ENCODE data around the gene SUCO.
A peak's percentile ranks its signal among the peaks of the same experiment; 100 is the strongest.
"Not testable (repeated sequence)": the region's sequence is repeated elsewhere in the genome, so short reads cannot be mapped to it uniquely, and the experiment has no call there.

The SUCO gene

GRCh38 chr1:172612478-172612877, 79.5 kb downstream of the SUCO start:
- DNase-seq: no peak

DNA sequence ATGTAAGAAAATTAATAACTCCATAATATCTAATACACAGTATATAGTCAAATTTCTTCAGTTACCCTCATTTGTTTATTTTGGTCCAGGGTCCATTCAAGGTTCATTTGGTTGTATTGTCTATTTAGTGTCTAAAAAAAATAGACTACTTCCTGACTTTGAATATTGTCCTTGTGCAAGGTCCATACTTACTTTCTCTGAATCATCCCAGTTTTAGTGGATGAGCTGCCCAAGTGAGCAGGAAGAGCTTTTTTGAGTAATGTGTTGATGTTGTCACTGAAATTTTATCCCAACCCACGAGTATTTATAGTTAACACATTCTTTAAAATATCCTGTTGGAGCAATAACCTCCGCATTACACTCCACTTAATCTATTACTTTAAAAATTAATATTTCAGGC, 80.3 kb downstream of the SUCO start:
- DNase-seq: no peak

DNA sequence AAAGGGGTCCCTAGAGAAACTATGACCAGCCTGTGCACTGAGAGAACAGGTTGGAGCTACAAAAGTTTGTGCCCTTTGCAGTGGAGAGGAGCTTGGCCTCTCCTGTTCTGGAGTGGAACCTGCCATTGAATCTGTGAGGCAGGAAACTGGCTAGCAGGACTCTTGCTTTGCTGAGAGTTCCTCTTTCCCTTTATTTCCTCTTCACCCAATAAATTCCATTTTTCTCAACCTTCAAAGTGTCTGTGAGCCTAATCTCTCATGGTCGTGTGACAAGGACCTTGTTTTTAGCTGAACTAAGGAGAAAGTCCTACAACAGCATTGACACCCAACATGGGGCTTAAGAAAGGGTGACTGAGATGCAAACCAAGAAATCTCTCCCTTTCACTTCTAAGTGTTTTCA, 83.2 kb downstream of the SUCO start:
- DNase-seq: no peak

GRCh38 chr1:172616636-172617035, 83.7 kb downstream of the SUCO start:
- no peak for DNase-seq

- DNase-seq: not testable (repeated sequence)
Observed at GRCh38 chr1:172620603-172621002, 87.7 kb downstream of the SUCO start.

DNA sequence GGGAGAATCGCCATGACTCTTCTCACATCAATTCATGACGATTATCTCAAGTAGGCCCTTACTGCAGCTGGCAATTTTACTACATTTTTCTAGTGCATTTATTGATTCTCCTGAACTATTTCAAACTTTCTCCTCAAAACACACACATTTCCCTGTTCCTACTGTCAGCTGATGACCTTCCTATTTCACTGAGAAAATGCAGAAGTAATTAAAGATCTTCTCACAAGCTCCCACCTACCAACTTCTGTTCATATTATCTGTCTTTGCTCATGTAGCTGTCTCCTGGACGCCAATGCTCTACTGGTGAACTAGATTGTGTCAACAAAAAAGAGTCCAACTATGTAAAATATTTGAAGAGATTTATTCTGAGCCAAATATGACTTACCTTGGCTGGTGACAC, 89.6 kb downstream of the SUCO start:
- DNase-seq: no peak

- no peak for DNase-seq
Observed at GRCh38 chr1:172623748-172624147, 90.8 kb downstream of the SUCO start.

- DNase-seq: no peak
Observed at GRCh38 chr1:172626845-172627244, 93.9 kb downstream of the SUCO start.

DNA sequence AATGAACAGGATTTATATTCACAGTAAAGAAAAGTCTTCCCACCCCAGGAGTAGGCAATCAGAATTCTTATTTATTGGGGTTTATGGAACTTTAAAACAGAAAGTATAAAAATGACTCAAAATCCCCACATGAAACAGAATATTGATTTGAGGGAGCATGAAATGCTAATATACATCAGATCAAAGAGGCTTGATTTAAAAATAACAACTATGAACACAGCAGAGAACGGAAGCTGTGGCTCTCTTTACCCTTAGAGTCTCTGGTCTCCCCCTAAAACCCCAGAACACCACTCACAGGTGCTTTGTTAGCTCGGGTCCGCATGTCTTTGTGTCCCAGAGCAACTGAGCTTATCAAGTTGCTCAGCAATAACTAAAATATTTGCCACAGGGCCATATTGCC, 94.8 kb downstream of the SUCO start:
- DNase-seq: no peak

DNA sequence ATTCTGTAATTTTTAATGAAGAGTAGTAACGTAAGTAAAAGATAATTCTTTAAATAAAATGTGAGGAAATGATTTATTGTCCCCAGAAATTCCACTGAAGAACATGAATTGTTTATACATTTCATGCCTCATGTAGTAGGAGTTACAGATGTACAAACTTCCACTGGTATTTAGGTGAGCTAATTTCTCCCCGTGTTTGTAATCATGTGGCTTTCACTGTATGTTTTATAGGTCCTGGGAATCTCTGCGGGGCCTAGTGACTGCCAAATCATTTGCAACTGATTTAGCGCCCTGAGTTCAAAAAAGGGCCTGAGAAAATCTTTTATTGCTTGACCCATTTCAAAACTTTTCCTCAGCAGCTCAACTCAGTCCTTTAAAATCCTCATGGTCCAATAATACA, 95.5 kb downstream of the SUCO start:
- no peak for DNase-seq

- no peak for DNase-seq
Observed at GRCh38 chr1:172629170-172629569, 96.2 kb downstream of the SUCO start.

GRCh38 chr1:172629638-172630037, 96.7 kb downstream of the SUCO start:
- no peak for DNase-seq

DNA sequence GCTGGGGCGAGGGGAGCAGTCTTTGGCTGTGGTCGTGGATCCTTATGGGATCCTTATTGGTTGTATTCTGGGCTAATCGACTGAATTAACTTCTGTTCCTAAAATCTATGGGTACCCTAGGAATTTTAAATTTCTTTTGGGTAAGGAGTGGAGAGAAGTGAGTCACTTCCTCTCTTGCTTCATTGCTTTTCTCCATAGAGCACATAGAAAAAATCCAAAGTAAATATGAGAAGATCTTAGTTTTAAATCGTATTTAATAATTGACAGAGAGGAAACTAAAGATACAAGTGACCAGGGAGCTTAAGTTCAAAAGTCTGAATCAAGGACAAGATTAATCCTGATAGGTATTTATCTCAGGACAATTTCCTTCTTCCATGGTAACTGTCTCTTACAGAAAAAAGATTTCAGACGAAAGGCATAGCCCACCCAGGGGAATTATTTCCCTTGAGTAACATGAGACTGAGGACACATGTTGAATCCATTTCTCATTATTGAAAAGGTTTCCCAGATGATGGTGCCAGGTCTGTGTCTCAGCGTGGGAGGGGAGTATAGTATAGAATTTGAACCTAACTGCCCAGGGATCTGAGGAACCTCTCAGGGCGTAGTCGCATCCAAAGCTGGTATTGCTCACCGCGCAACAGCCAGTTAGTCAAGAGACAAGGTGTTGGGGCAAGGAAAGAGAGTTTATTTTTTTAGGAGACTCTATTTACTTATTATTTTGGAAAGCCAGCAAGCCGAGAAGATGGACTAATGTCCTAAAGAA, 97.3 kb downstream of the SUCO start:
- DNase-seq: no peak

DNA sequence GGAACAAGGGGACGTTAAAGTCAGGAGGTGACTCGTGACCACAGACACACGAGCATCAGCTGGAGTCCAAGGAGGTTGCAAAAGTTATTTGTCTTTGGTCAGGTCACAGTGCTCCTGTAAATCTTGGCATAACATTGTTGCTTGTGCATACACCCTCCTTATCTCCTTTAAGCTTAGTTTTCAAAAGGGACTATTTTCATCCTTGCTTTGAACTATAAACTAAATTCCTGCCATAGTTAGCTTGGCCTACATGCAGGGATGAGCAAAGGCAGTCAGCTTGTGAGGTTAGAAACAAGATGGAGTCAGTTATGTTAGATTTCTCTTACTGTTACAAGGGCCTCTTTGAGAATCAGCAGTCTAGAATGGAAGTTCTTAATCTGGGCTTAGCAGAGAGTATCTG, 97.9 kb downstream of the SUCO start:
- DNase-seq: no peak

- DNase-seq: peak; percentile 56
Observed at GRCh38 chr1:172637522-172637921, 104.6 kb downstream of the SUCO start.

- no peak for DNase-seq
Observed at GRCh38 chr1:172638249-172638648, 105.3 kb downstream of the SUCO start.

GRCh38 chr1:172638885-172639831, 106.2 kb downstream of the SUCO start:
- peak; percentile 91 for DNase-seq

- no peak for DNase-seq
Observed at GRCh38 chr1:172640111-172640510, 107.2 kb downstream of the SUCO start.

- no peak for DNase-seq
Observed at GRCh38 chr1:172641492-172641891, 108.5 kb downstream of the SUCO start.

GRCh38 chr1:172642970-172643369, 110.0 kb downstream of the SUCO start:
- DNase-seq: no peak

- no peak for DNase-seq
Observed at GRCh38 chr1:172646653-172647052, 113.7 kb downstream of the SUCO start.

GRCh38 chr1:172647110-172647564, 114.2 kb downstream of the SUCO start:
- peak; percentile 30 for DNase-seq

DNA sequence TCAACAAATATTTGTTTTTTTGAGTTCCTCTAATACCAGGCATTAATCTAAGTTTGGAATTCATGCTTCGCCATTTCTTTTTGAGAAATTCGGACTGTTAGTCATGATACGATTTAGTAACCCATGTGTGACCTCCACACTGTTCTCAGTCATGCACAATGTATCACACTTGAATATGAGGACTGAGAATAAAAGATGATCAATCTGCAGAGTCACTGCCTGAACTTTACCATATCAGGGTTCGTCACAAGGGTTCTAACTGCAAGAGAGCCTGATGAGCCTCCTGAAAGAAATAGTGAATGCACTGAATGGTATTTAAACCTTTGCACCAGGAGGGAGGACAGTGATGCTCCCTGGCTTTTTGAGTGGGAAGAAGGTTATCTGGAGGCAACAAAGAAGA, 115.0 kb downstream of the SUCO start:
- DNase-seq: no peak
